Measurements from ENCODE around the gene KLKB1.

- TF ChIP-seq, protein P1, sequence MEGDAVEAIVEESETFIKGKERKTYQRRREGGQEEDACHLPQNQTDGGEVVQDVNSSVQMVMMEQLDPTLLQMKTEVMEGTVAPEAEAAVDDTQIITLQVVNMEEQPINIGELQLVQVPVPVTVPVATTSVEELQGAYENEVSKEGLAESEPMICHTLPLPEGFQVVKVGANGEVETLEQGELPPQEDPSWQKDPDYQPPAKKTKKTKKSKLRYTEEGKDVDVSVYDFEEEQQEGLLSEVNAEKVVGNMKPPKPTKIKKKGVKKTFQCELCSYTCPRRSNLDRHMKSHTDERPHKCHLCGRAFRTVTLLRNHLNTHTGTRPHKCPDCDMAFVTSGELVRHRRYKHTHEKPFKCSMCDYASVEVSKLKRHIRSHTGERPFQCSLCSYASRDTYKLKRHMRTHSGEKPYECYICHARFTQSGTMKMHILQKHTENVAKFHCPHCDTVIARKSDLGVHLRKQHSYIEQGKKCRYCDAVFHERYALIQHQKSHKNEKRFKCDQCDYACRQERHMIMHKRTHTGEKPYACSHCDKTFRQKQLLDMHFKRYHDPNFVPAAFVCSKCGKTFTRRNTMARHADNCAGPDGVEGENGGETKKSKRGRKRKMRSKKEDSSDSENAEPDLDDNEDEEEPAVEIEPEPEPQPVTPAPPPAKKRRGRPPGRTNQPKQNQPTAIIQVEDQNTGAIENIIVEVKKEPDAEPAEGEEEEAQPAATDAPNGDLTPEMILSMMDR (tag by site-specific recombination; IDR thresholded peaks at IDR 0.05) = no peak
- TF ChIP-seq ZNF274 (IDR thresholded peaks at IDR 0.05; ENCODE audit: low read length) (no peak), ZNF274 (tag by site-specific recombination; IDR thresholded peaks at IDR 0.05; ENCODE audit: borderline replicate concordance) (no peak), ZNF24 (tag by site-specific recombination; IDR thresholded peaks at IDR 0.05) (no peak), PATZ1 (tag by site-specific recombination; IDR thresholded peaks at IDR 0.05) (no peak), PRDM1 (tag by site-specific recombination; IDR thresholded peaks at IDR 0.05) (no peak), ZNF530 (tag by site-specific recombination; IDR thresholded peaks at IDR 0.05; ENCODE audit: low read depth) (no peak), KLF8 (tag by site-specific recombination; IDR thresholded peaks at IDR 0.05) (no peak), ZNF768 (tag by site-specific recombination; IDR thresholded peaks at IDR 0.05) (no peak), ZNF830 (tag by site-specific recombination; IDR thresholded peaks at IDR 0.05; ENCODE audit: low read depth) (no peak), TCF7L2 (IDR thresholded peaks at IDR 0.05; ENCODE audit: borderline replicate concordance, low read depth, low read length) (no peak), ZNF174 (tag by site-specific recombination; IDR thresholded peaks at IDR 0.05) (no peak)
- TF ChIP-seq, protein P2, sequence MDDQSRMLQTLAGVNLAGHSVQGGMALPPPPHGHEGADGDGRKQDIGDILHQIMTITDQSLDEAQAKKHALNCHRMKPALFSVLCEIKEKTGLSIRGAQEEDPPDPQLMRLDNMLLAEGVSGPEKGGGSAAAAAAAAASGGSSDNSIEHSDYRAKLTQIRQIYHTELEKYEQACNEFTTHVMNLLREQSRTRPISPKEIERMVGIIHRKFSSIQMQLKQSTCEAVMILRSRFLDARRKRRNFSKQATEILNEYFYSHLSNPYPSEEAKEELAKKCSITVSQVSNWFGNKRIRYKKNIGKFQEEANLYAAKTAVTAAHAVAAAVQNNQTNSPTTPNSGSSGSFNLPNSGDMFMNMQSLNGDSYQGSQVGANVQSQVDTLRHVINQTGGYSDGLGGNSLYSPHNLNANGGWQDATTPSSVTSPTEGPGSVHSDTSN (CRISPR knock-in tag; IDR thresholded peaks at IDR 0.05) = no peak
Measured at GRCh38 chr4:186227221-186227620, at the start of gene KLKB1.

All from HEK293 (cell line).